HG03469 (cell line): ENCODE measurements around the gene IL17REL.

Source experiments
- ATAC-seq: cut with Tn5 transposase; IDR thresholded peaks from one replicate; pipeline ENCODE4 v1.9.1; 2021; ENCODE audit warnings: mild to moderate bottlenecking, moderate library complexity, moderate number of reproducible peaks; ENCODE audit not compliant: unreplicated experiment

The IL17REL gene

DNA sequence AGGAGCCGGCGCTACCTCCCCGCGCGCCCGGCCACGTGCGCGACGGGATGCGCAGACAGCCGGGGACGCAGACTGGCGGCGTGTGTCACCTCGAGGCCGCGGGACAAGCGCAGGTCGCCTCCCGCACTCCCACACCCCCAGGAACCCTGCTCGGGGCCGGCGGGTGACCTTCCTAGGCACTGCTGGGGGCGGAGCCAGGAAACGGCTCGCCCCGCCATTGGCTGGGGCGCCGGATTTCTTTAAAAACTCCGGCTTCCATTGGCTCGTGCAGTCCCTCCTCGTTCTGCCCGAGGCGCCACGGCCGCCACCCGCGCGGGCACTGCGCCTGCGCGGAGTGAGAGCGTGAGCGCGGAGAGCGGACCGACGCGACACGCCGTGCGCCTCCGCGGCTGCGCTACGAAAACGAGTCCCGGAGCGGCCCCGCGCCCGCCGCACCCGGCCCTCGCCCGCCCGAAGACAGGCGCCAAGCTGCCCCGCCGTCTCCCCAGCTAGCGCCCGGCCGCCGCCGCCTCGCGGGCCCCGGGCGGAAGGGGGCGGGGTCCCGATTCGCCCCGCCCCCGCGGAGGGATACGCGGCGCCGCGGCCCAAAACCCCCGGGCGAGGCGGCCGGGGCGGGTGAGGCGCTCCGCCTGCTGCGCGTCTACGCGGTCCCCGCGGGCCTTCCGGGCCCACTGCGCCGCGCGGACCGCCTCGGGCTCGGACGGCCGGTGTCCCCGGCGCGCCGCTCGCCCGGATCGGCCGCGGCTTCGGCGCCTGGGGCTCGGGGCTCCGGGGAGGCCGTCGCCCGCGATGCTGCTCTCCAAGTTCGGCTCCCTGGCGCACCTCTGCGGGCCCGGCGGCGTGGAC, 52.2 kb downstream of the IL17REL start, which contains the start of gene PIM3:
TSS of gene PIM3 (plus strand) at position 614 of the 846 bp plus-strand sequence. CDS start at position 790, 176 bp downstream.
- peak; percentile 47 for ATAC-seq

DNA sequence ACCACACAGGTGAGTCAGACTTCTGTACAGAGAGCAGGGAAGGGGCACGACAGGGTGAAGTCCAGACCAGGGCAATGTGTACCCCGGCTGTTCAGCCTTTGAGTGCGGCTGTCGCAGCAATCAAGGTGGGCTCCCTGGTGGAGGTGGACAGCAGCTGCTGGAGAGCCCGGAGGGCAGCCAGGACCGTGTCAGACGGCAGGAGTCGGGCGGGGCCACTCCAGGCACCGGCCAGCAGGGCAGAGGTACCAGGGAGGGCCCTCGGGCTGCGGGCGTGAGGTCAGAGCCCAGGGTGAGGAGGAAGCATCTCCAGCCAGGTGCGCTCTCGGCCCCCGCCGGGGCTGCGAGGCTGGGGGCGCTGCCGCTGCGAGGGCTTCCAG, 52.8 kb downstream of the IL17REL start:
- no peak for ATAC-seq

DNA sequence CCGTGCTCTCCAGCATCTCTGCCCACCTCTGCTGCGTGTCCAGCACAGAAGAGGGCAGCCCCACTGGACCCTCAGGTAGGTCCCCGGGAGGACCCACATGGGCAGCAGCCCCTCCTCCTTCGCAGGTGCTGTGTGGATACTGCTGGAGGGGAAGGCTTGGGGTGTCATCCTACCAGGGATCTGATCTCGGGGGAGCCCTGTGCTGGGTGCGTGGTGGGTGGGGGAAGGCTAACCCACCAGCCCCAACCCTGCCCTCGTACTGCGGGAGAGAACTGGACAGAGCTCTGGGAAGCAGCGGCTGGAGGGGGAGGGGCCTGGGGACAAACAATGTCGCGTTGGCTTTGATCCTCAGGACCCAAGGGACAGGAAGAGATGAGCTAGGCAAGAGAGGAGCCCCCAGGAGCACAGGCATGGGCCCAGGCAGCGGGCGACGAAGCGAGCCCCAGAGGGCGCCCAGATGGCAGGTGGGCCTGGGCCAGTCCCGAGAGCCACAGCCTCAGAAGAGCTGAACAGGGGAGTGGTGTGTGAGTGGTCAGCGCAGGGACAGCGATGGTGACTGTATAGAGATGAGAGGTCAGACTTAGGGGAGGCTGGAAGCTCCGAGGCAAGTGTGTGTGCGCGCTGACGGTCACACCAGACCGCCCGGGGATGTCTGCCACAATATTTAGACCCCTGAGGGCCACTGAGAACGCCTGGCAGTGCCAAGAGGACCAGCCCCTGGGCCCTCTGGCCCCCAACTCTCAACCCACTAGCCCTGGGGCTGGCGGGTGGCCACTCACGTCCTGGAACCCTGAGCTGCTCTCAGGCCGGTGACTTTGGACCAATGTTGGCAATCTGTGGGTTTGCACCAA, 53.4 kb downstream of the IL17REL start:
- ATAC-seq, result no peak

DNA sequence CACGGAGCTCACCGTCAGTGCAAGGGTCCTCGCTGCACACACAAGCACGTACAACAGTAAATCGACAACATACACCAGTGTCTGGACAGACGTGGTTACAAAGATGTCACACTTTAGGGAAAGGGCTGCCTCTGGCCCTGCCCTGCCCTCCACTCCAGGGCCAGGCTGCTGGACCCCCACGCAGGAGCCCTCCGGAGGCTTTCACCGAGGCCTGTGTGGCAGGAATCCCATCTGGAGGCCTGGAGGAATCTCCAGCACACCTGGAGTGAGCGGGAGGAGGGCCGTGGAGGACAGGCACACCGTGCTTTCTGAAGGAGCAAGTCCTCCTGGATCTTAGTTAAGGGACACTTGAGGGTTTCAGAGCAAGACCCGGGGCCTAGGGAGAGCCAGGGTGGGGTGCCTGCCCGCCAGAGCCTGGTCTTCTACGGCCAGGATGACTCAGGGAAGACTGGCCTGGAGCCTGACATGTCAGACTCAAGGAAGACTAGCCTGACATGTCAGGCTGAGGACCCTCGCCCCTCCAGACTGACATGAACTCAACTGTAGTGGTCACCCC, 54.1 kb downstream of the IL17REL start:
- ATAC-seq, result no peak

DNA sequence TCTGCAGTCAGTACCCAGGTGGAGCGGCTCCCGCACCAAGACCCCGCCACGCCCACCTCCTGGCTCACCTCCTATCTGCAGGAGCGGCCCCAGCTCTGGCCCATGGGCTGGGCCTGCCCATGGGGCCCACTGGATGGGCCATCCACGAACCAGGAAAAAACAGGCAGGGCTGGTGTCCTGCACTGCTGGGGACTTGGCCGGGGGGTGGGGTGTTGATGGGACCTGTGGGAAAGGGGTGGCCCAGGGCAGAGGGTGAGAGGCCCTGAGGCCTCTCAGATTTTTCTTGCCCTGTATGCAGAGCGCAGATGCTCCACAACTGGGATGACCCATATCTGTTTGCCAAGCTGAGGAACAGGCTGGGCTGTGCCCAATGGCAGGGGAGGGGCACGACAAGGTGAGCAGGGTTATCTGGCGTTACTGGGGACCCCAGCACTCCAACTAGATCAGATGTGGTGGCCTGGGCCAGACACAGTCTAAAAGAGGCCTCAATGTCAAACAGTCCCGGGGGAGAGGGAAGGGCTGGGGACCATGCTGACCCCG, 54.7 kb downstream of the IL17REL start:
- no peak for ATAC-seq

DNA sequence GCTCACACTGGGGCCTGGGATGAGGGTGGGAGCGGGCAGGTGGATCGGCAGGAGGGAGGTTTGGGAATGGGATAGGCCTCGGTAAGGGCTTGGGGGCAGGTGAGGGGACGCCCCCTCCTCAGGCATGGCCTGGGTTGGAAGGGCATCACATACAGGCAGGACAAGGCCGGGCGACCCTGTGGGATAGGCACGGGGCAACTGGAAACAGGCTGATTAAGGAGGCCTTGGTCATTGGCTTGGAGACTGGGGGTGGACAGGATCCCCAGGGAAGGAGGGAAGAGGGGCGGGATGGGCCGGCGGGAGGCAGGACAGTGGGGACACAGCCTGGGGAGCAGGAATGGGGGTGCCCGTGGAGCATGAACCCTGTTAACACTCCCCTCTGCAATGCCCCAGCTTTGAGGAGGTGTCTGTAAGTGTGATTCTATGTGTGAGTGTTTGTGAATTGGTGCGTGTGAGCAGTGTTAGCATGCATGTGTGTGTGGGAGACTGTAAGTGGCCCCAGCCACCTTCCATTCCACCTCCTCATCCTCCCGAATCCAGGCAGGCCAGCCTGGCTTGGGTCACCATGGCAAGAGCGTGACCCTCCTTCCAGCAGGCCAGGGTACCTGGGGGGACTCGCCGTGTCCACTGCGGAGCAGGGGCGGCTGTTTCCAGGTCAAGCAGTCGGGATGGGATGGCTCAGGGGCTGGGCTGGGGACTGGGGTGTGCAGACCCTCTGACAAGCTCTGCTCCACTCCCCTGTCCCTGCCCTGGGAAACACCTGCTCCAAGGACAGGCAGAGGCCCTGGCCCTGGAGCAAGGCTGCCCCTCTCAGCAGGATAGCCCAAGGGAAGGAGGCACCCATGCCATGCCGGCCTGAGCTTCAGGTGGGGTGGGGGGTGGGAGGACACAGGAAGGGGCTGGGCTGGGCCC, 55.4 kb downstream of the IL17REL start:
- no peak for ATAC-seq

DNA sequence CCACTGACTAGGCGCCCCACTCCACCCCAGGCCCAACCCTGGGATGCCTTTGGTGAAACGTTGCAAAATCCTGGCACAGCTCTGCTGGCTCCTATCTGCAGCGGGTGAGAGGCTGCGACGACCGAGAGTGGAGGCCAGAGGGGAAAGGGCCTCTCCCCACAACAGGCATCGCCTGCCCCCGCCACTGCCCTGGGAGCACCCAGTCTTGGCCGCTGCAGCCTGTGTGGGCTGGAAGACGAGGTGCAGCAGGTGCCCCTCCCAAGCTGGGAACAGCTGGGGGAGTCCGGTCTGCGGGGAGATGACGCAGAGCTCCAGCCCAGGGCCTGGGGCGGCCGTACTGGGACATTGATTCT, 56.2 kb downstream of the IL17REL start:
- ATAC-seq, result no peak

DNA sequence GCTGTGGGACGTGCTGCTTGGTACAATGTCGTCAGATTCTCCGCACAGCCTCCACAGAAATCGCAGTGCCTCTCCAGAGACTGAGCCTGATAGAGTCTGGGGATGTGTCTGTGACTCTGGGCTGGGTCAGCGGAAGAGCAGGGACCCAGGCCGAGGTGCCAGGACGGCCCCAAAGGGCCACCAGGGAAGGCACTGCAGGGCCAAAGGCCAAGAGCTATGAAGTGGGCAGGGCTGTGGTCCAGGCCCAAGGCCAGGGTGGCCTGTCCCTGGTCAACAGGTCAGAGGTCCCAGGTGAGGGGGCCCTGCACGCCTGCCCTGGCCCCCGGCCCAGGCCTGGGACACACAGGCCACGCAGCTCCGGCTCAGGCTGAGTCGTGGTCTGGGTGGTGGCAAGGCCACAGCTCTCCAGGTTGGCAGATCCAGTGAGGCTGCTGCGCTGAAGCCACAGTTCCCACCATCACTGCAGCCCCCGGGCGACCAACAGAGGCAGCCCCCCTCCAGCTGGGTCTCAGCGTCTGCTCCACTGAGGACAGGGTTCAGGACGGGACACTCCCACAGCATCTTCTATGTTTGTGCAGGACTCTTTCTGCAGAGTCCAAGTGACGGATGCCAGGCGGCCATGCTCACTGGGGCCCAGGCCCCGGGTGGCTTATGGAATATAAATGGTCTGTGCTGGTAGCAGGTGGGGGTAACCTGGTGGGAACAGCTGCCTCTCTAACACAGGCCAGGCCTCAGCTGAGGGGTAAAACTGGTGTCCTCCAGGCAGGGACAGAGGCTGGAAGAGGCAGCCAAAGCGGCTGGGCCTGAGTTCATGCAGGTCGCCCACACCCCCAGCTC, 56.8 kb downstream of the IL17REL start:
- no peak for ATAC-seq

DNA sequence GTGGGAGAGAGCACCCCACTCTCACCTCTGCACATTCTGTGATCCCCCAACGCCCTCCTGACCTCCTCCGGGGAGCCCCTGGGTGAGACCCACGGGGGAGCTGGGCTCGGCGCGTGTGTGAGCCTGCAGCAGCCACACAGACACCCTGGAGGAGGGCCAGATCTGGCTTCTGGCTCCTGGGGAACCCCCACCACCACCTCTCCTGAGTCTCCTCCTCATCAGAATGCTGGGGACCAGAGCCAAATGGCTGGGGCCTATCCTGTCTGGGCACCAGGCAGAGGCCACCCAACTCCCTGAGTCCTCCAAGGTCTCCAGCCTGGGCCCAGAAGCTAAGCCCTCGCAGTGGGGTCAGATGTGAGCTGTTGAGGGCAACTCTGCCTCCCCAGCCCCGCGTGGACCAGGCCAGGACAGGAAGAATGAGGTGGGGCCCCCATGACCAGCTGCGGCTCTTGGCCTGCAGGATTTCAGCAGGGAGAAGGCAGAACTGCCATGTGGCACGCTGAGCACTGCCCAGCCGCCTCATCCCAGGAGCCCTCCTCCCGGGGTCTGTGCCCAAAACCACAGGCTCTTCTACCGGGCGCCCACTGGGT, 57.5 kb downstream of the IL17REL start:
- ATAC-seq, result no peak

DNA sequence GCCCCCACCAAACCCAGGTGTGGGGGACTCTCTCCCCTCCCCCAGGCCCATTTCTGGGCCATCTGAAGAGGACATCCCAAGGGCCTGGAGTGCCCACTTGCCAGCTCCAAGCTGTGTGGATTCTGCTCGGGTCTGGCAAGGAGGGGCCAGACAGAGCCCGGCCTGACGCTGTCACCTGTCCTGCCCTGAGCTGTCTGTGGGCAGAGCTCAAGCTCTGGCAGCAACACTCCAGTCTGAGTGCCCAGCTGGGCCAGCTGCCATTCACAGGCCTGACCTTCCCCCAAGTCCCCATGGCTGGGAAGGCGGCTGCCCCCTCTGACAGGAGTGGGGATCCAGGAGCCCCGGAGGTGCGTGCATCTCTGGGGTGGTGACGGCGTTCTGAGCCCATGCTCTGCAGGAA, 58.2 kb downstream of the IL17REL start:
- ATAC-seq, result no peak

DNA sequence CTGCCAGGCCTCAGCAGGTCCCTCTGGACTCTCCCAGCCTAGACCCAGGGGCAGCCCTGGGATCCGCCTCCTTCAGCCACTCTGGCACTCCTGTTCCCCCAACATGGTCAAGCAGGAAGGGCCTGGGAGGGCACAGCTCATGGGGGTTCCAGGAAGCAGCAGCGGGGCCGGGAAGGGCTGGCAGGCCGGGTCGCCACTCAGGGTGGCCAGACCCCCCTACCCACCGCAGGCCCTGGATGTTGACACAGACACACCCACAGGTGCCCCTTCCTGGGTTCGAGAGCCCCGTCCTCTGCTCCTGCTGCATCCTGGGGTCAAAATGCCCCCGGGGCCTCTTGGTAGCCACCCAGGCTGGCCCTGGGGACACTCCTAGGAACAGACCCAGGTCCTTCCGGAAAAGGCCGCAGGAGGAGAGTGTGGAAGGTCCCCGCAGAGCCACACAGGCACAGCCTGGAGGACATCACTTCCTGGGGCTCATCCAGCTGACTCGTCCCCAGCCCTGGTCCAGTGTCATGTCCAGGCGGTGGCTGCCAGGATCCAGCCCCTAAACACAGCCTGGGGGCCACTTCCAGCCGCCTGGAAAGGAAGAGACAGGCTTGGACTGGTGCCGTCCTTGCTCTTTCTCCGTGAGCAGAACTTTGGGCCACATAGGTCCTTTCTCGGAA, 58.8 kb downstream of the IL17REL start:
- no peak for ATAC-seq

DNA sequence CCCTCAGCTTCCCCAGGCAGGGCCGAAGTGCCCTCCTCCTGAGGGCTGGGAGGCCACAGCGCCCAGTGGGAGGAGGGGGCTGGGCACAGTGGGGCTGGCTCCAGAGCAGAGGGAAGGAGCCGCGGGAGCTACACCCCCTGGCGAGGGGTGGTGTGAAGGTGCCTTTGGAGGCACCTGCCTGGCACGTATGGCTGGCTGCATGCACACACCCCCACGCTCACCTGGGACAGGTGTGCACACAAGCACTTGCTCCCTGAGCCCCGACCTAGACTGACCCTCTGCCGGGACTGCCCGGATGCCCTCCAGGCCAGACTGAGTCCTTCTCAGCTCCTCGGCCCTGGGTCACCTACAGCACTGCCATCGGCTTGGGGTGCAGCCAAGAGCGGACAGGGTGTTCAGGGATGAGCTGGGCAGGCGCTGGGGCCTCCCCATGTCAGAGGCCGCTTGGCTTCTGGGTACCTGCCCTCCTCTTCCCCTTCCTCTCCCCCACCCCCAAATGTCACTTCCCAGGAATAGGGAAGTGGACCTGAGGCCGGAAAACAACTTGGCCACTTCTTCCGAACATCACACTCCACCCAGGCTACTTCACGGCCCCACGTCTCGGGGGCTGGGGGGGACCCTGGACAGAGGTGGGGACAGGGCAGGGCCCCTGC, 59.4 kb downstream of the IL17REL start:
- no peak for ATAC-seq

DNA sequence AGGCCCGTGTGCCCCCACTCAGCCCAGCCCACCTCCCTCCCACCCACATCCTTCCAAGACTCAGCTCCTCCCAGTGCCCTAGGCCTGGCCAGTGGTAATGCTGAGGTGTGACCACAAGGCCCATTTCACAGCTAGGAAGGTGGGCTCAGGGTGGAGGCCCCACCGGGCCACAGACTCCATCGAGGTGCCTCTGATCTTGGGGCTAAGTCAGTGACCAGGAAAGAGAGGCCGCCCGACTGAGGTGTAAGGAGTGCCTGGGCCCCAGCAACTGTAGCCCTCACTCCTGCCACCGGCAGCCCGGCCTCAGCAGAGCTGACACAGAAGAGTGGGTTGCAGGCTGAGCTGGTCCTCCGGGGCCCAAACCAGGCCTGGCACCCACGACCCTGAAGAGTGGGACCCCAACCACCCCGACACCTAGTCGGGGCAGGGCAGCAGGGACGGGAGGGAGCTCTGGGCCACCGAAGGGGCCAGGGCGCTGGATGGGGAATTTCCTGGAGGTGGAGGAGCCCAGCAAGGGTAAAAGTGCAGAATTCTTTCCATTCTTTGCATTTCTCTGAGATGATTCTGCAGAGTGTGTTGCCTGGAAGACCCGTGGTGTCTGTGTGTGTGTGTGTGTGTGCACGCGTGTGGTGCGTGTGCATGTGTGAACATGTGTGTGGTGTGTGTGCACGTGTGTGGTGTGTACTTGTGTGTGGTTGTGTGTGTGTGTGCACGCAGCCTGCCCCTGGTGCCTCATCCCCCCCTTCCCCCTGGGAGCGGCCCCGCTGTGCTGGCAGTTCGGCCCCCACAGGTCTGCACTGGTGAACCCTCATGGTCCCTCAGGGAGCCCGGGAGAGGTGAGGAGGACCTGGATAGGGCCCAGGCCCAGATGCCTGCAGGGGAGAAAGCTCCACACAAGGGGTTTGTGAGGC, 60.3 kb downstream of the IL17REL start:
- ATAC-seq, result no peak

DNA sequence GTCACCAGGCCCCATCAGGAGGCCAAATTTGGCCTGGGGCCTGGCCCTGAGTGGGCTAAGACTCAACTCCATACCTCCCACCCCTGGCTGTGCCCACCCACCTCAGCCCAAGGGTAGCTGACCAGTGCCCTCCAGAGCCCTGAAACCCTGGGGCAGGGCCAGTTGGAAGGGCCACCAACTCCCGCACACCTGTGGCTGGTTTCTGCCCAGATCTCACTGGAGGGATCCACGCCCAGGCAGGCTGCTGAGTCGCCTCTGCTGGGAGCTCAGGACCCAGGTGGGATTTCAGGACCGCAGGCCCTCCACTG, 60.9 kb downstream of the IL17REL start:
- no peak for ATAC-seq

DNA sequence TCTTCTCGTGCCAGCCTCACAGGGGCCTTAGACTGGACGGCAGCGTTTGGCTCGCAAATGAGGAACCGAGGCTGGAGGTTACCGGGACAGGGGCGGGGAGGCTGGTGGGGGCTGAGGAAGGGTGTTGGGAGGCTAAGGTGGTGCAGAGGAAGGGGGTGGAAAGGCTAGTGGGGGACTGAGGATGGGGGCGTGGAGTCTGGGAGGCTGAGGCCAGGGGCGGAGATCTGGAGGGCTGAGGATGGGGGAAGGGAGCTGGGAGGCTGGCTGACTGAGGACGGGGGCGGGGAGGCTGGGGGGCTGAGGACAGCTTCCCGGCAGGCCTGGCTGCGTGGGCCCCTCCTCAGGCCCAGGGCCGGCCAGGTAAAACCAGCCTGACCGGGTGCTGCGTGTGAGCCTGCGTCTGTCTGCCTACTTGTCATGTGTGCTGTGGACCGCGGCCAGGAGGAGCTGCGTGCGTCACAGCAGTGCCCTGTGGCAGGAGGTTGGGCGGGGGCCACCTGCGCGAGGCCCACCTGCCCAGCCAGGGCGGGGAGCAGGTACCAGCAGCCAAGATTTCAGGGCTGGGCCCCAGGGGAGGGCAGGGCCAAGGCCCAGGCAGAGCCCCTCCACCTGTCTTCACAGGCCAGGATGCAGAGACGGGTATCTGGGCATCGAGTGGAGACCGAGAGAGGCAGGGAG, 61.4 kb downstream of the IL17REL start:
- no peak for ATAC-seq

DNA sequence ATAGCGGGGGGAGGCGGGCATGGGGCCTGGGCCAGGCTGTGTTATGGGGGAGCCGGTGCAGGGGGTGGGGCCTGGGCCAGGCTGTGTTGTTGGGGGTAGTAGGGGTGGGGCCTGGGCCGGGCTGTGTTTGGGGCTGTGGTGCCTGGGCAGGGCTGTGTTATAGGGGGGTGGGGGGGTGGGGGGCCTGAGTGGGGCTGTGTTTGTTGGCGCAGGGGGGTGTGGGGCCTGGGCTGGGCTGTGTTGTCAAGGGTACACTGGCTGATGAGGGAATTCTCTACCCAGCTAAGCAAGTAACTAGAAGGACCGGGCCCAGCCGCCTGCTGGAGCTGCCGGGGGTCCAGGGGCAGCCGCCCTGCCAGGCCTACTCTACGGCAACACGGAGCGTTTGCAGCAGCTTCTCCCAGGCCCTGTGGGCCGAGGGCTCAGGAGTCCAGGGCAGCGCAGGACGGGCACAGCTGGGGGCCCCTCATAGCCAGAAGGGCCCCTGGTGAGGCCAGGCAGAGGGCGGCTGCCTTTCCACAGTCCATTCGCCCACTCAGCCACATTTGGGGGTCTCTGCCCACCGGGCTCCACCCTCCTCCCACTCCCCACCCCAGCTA, 62.1 kb downstream of the IL17REL start:
- ATAC-seq, result no peak
